ENCODE data around the gene ATXN7L2. TPM values are rescaled to one million over a fixed set of nuclear protein-coding genes. Genes with fewer than 3 reads are reported as not detected.

ATXN7L2 gene
- polyA plus RNA-seq, 2 of the 4 experiments (the other 2 are of a cell fraction) = 0.97 to 2.2 TPM

GRCh38 chr1:109457819-109458218 is 25.9 kb upstream of the ATXN7L2 start (continued):
- TF ChIP-seq EP300 (IDR thresholded peaks at IDR 0.05) (no peak), HOXA7 (CRISPR knock-in tag; IDR thresholded peaks at IDR 0.05) (no peak), ZC3H11A (IDR thresholded peaks at IDR 0.05) (no peak), HOXB13 (CRISPR knock-in tag; IDR thresholded peaks at IDR 0.05; ENCODE audit: low read depth) (no peak)

- H3K4me1 ChIP-seq = no peaks in the 10 kb centered on the region
- peak overlapping the region in 1 of 2 experiments; percentile 56; a peak in 3 of 6 replicates for H3K27ac ChIP-seq
- ChIA-PET POLR2A (no interaction called here), CTCF (interaction anchor here (0.9 kb wide), 1 partner anchor 24 kb away, joined by 3 read pairs; no protein-coding TSS in a partner anchor)
- peak overlapping the region; percentile 55 for H3K4me3 ChIP-seq
- H3K4me2 ChIP-seq = peak overlapping the region; percentile 87
- TF ChIP-seq SREBF2 (IDR thresholded peaks at IDR 0.05) (no peak), EHMT2 (IDR thresholded peaks at IDR 0.05; ENCODE audit: low read depth) (no peak), POLR2AphosphoS2 (conservative IDR thresholded peaks at IDR 0.05; ENCODE audit: low read length) (no peak), ZC3H11A (IDR thresholded peaks at IDR 0.05) (no peak), HES2 (IDR thresholded peaks at IDR 0.05) (no peak), NPAS2 (CRISPR knock-in tag; IDR thresholded peaks at IDR 0.05; ENCODE audit: borderline replicate concordance) (no peak), JUN (IDR thresholded peaks at IDR 0.05) (no peak), HOXB13 (CRISPR knock-in tag; IDR thresholded peaks at IDR 0.05; ENCODE audit: low read depth) (no peak), KDM5A (IDR thresholded peaks at IDR 0.05) (no peak), CEBPB (IDR thresholded peaks at IDR 0.05) (no peak), RFX5 (IDR thresholded peaks at IDR 0.05) (no peak), RNF2 (IDR thresholded peaks at IDR 0.05; ENCODE audit: borderline replicate concordance, low read depth) (no peak; the same call in 1 of the 2 replicates), E2F6 (IDR thresholded peaks at IDR 0.05; ENCODE audit: borderline replicate concordance, low read depth) (no peak), HDAC2 (IDR thresholded peaks at IDR 0.05) (no peak), MAZ (IDR thresholded peaks at IDR 0.05; ENCODE audit: borderline replicate concordance, low read depth, low read length) (no peak), HEYL (CRISPR knock-in tag; IDR thresholded peaks at IDR 0.05) (no peak), CBX2 (IDR thresholded peaks at IDR 0.05; ENCODE audit: borderline replicate concordance, low read depth) (no peak)
- H3K9me3 ChIP-seq = no peaks in the 10 kb centered on the region
- FAIRE-seq = no peak
- DNase-seq (ENCODE audit: low read depth in 1 of 2, low spot score in 1 of 2) = no peak
- WGBS (ENCODE audit: missing lambda C conversion rate) = 14% methylated on average over 9 of the region's 24 CpGs
- no peak; a peak in 1 of 6 replicates for ATAC-seq
Measured at GRCh38 chr1:109466125-109466451, 17.6 kb upstream of the ATXN7L2 start.

GRCh38 chr1:109466452-109467300 is 17.0 kb upstream of the ATXN7L2 start, which contains the start of gene SYPL2:
Gene SYPL2, plus strand, starts transcription at chr1:109466546. Its CDS starts 298 bp downstream, at chr1:109466844.
- Histone ChIP-seq H3K4me1 (no peaks in the 10 kb centered on the region), H3K9me3 (no peaks in the 10 kb centered on the region), H3K4me3 (peak within 1 kb of the TSS; percentile 55), H3K4me2 (peak within 1 kb of the TSS; percentile 87), H3K27ac (peak within 1 kb of the TSS in 1 of 2 experiments; percentile 56; a peak in 3 of 6 replicates)
- no CpG with 5 or more reads among the region's 88 CpGs for WGBS (ENCODE audit: missing lambda C conversion rate)
- TF ChIP-seq HEYL (CRISPR knock-in tag; IDR thresholded peaks at IDR 0.05) (no peak), USF2 (IDR thresholded peaks at IDR 0.05) (peak; percentile 53; the same call in 1 of the 2 replicates)
- ATAC-seq = peak; percentile 65 to 80
- FAIRE-seq = no peak
- peak in 1 of 2 experiments; percentile 15 for DNase-seq (ENCODE audit: low read depth in 1 of 2, low spot score in 1 of 2)
- ChIA-PET CTCF (interaction anchor here (0.9 kb wide), 1 partner anchor 23 kb away, joined by 3 read pairs; no protein-coding TSS in a partner anchor), POLR2A (no interaction called here)

All from A549 (cell line).